GM12878 (cell line): ENCODE measurements around the gene MYO16. TPM values are rescaled to one million over a fixed set of nuclear protein-coding genes. Genes with fewer than 3 reads are reported as not detected.

Experiments
- ATAC-seq: fragments of 200-7000 bp; cut with Tn5 transposase; 3 replicates; pipeline ENCODE4 v1.9.1; 2020; ENCODE audit warnings: mild to moderate bottlenecking, moderate library complexity
- BruUV-seq: library from RNA; stranded (reverse); fragments of 400-500 nt; replicated peaks from 2 replicates; lab custom pipeline; 2021; lab: Mats Ljungman, UMichigan
- CTCF ChIA-PET: fragments of 300-600 bp; sonication (Branson Sonifier 250); formaldehyde crosslinking; extraction: SDS; loops from one replicate; lab custom pipeline; 2021; ENCODE audit warnings: inconsistent platforms; lab: Yijun Ruan, JAX
- POLR2A ChIA-PET: fragments of 350-600 bp; formaldehyde crosslinking; extraction: SDS; loops from one replicate; lab custom pipeline; 2021; ENCODE audit warnings: inconsistent platforms; lab: Charles Lee
- RAD21 ChIA-PET: fragments of 300-600 bp; sonication (Branson Sonifier 250); formaldehyde crosslinking; loops from one replicate; lab custom pipeline; 2023; ENCODE audit warnings: antibody characterized with exemption; ENCODE audit not compliant: unreplicated experiment; lab: Charles Lee
- SMC1A ChIA-PET: fragments of 300-600 bp; sonication (Branson Sonifier 250); formaldehyde crosslinking; loops from one replicate; lab custom pipeline; 2023; ENCODE audit not compliant: unreplicated experiment, uncharacterized antibody; lab: Charles Lee
- DNase-seq: peaks from one replicate; pipeline ENCODE4 v3.0.0-alpha.2; 2011; ENCODE audit warnings: low read depth, low spot score
- FAIRE-seq: peaks from 3 replicates; lab custom pipeline; 2011; peaks lifted over from hg19 to GRCh38; lab: Jason Lieb, UNC
- H2AFZ ChIP-seq: 2 replicates; pipeline ENCODE4 v1.6.0; 2011; ENCODE audit warnings: low read depth, low read length, control low read depth; ENCODE audit not compliant: control insufficient read depth
- H3K27ac ChIP-seq: 2 replicates; pipeline ENCODE4 v1.5.1; 2011; ENCODE audit warnings: control low read depth; ENCODE audit not compliant: control insufficient read depth, insufficient read depth
- H3K27me3 ChIP-seq, 2 experiments: replicated peaks in 1 of 2; 2 replicates each; pipeline versions ENCODE4 v1.6.0 to v1.6.1; 2011; ENCODE audit warnings: low read length in 1 of 2; ENCODE audit not compliant: control insufficient read depth in 2 of 2, insufficient read depth in 2 of 2
- H3K36me3 ChIP-seq, 2 experiments: 2 replicates each; pipeline ENCODE4 v1.5.1; 2011; ENCODE audit warnings: low read length in 1 of 2; ENCODE audit not compliant: control insufficient read depth in 2 of 2, insufficient read depth in 2 of 2
- H3K4me1 ChIP-seq: 2 replicates; pipeline ENCODE4 v1.6.1; 2011; ENCODE audit warnings: mild to moderate bottlenecking, low read length, moderate library complexity, mixed read lengths; ENCODE audit not compliant: control insufficient read depth, insufficient read depth
- H3K4me2 ChIP-seq: 2 replicates; pipeline ENCODE4 v1.6.0; 2011; ENCODE audit warnings: control low read depth; ENCODE audit not compliant: control insufficient read depth, insufficient read depth
- H3K4me3 ChIP-seq: fragments of 200-600 bp; sonication (generic); 2 replicates; pipeline ENCODE4 v1.5.1; 2016
- H3K79me2 ChIP-seq: 2 replicates; pipeline ENCODE4 v1.6.0; 2011; ENCODE audit warnings: low read length; ENCODE audit not compliant: control insufficient read depth, insufficient read depth
- H3K9ac ChIP-seq: 2 replicates; pipeline ENCODE4 v1.8.0; 2011; ENCODE audit warnings: low read length, control low read depth, mixed read lengths; ENCODE audit not compliant: control insufficient read depth, insufficient read depth
- H3K9me3 ChIP-seq: replicated peaks from 3 replicates; pipeline ENCODE4 v1.5.1; 2011; ENCODE audit warnings: mild to moderate bottlenecking, low read length; ENCODE audit not compliant: control insufficient read depth, insufficient read depth
- H4K20me1 ChIP-seq: 2 replicates; pipeline ENCODE4 v1.6.0; 2011; ENCODE audit not compliant: control insufficient read depth, insufficient read depth
- BMI1 ChIP-seq: fragments of 450-650 bp; IDR thresholded peaks from 2 replicates; pipeline ENCODE4 v1.6.1; 2016; ENCODE audit warnings: mild to moderate bottlenecking, moderate library complexity, borderline replicate concordance
- FOXM1 ChIP-seq: IDR thresholded peaks from 2 replicates; pipeline ENCODE4 v1.6.1; 2012; ENCODE audit warnings: low read depth, mild to moderate bottlenecking, inconsistent platforms, low read length, moderate library complexity
- HDGF ChIP-seq: fragments of 450-650 bp; IDR thresholded peaks from 2 replicates; pipeline ENCODE4 v1.6.1; 2016; ENCODE audit warnings: antibody characterized with exemption
- IKZF1 ChIP-seq: fragments of 450-650 bp; conservative IDR thresholded peaks from 2 replicates; pipeline ENCODE4 v1.6.1; 2017; ENCODE audit warnings: antibody characterized with exemption, mild to moderate bottlenecking
- IRF3 ChIP-seq: fragments of 450-650 bp; IDR thresholded peaks from 2 replicates; pipeline ENCODE4 v1.6.1; 2014; ENCODE audit warnings: mild to moderate bottlenecking
- MXI1 ChIP-seq: fragments of 150-350 bp; IDR thresholded peaks from 2 replicates; pipeline ENCODE4 v1.6.1; 2011; ENCODE audit warnings: low read depth, mild to moderate bottlenecking, inconsistent platforms, low read length, improper control_type of control experiment
- NKRF ChIP-seq: fragments of 450-650 bp; conservative IDR thresholded peaks from 2 replicates; pipeline ENCODE4 v1.6.1; 2017; ENCODE audit warnings: mild to moderate bottlenecking, moderate library complexity
- NR2C2 ChIP-seq: IDR thresholded peaks from 2 replicates; pipeline ENCODE4 v1.6.1; 2011; ENCODE audit warnings: borderline replicate concordance, low read depth; ENCODE audit not compliant: control insufficient read depth, insufficient read length
- NR2F1 ChIP-seq: fragments of 450-650 bp; conservative IDR thresholded peaks from 2 replicates; pipeline ENCODE4 v1.6.1; 2017; ENCODE audit warnings: mild to moderate bottlenecking
- PKNOX1 ChIP-seq: fragments of 450-650 bp; IDR thresholded peaks from 2 replicates; pipeline ENCODE4 v1.6.1; 2016; ENCODE audit warnings: mild to moderate bottlenecking
- POLR2AphosphoS5 ChIP-seq: IDR thresholded peaks from 2 replicates; pipeline ENCODE4 v1.6.1; 2011; ENCODE audit warnings: mild to moderate bottlenecking, low read length, inconsistent platforms
- PRDM15 ChIP-seq: fragments of 450-650 bp; formaldehyde crosslinking; IDR thresholded peaks from 2 replicates; pipeline ENCODE4 v1.4.0; 2020; ENCODE audit warnings: mild to moderate bottlenecking, moderate library complexity
- SMC3 ChIP-seq: IDR thresholded peaks from 2 replicates; pipeline ENCODE4 v1.6.1; 2011; ENCODE audit warnings: low read length, improper control_type of control experiment, borderline replicate concordance
- TAF1 ChIP-seq: IDR thresholded peaks from 2 replicates; pipeline ENCODE4 v1.6.1; 2011; ENCODE audit warnings: mild to moderate bottlenecking, low read depth, low read length, borderline replicate concordance
- USF1 ChIP-seq: IDR thresholded peaks from 2 replicates; pipeline ENCODE4 v1.6.1; 2011; ENCODE audit warnings: borderline replicate concordance, low read depth, mild to moderate bottlenecking, moderate library complexity, mixed read lengths, low read length; ENCODE audit not compliant: insufficient read depth; ENCODE audit errors: extremely low read length
- YY1 ChIP-seq: IDR thresholded peaks from 2 replicates; pipeline ENCODE4 v1.6.1; 2011; ENCODE audit warnings: low read depth, mild to moderate bottlenecking, low read length
- WGBS: methylation state at CpG from one replicate; pipeline ENCODE4 v1.1.6; 2016; ENCODE audit warnings: low lambda C conversion rate; ENCODE audit not compliant: insufficient replicate concordance, insufficient coverage; ENCODE audit errors: missing lambda C conversion rate; 5-methylcytosine and 5-hydroxymethylcytosine counted together
- in situ Hi-C: fragments of 300-500 bp; cut with MboI; formaldehyde crosslinking; loops from 9 replicates; pipeline ENCODE4 v1.14.3; 2018; ENCODE audit warnings: mixed read lengths
- intact Hi-C: fragments of 100-400 bp; cut with micrococcal nuclease; formaldehyde crosslinking; loops from one replicate; pipeline ENCODE4 v1.14.2; 2022; ENCODE audit not compliant: unreplicated experiment
- polyA plus RNA-seq, 11 experiments: library from polyadenylated mRNA; depleted of rRNA in 4 of 11; unstranded in 6 of 11; stranded (reverse) in 5 of 11; fragments of >200 nt; fragmentation: Nextera tagmentation in 4 of 11; fragmentation: Illumina TruSeq in 1 of 11; extraction: Ambion mirVana in 4 of 11; extraction: Trizol in 1 of 11; gene quantifications; 1 replicate in 1 of 11; 2 replicates in 10 of 11; pipeline versions ENCODE4 v1.2.1 to v1.2.3, GENCODE V29; 2011 to 2016; ENCODE audit warnings: inconsistent platforms in 2 of 11, missing spikeins in 2 of 11, low read depth in 1 of 11
- total RNA-seq, 4 experiments: library from RNA; depleted of rRNA in 3 of 4; stranded (reverse); fragments of >200 nt in 3 of 4; fragmentation: Illumina TruSeq in 1 of 4; extraction: Trizol in 1 of 4; gene quantifications; 2 replicates each; pipeline versions ENCODE4 v1.2.1 to v1.2.3, GENCODE V29; 2013 to 2021

MYO16 gene
- total and polyA plus RNA-seq, 10 of the 15 experiments (the other 5 are each of a cell fraction or from before 2014, with no cell fraction given) = under 0.01 to 1.7 (median 0.05) TPM; not detected in 4

- H3K4me3 ChIP-seq = no peak overlapping the region
- DNase-seq (no peak), ATAC-seq (no peak)
- H3K9me3 ChIP-seq = no peaks in the 10 kb centered on the region
- no peaks in the 10 kb centered on the region for H3K4me1 ChIP-seq
- in situ Hi-C loops = loop anchor here (25.0 kb wide), 1 partner anchor 1445 kb away; no protein-coding TSS in a partner anchor
- no peaks in the 10 kb centered on the region for H4K20me1 ChIP-seq
- BruUV-seq = no TSS peak
- CTCF ChIA-PET = no interaction called here
- no peak overlapping the region for H3K4me2 ChIP-seq
- no peak overlapping the region for H2AFZ ChIP-seq
- no peaks in the 10 kb centered on the region for H3K36me3 ChIP-seq
- H3K27ac ChIP-seq = no peak overlapping the region
- no peak for TF ChIP-seq FOXM1
- no peak for TF ChIP-seq NR2F1
- no peak for TF ChIP-seq IRF3
- TF ChIP-seq NKRF = no peak
- TF ChIP-seq POLR2AphosphoS5 = no peak
- no peak for TF ChIP-seq PRDM15 (CRISPR knock-in tag)
- TF ChIP-seq USF1 = no peak
- TF ChIP-seq SMC3 = no peak
- TF ChIP-seq PKNOX1 = no peak
- no peak for TF ChIP-seq YY1
- no peak for TF ChIP-seq HDGF
- TF ChIP-seq IKZF1 = no peak
- no peak for TF ChIP-seq NR2C2
- no peak for TF ChIP-seq BMI1
- TF ChIP-seq TAF1 = no peak
- no peak for TF ChIP-seq MXI1
- TF ChIP-seq, all 136 proteins: peak for 0
- RAD21 ChIA-PET = no interaction called here
- Histone ChIP-seq H3K27me3 (no peaks in the 10 kb centered on the region), H3K79me2 (no peaks in the 10 kb centered on the region), H3K9ac (no peak overlapping the region)
- no peak for FAIRE-seq
- POLR2A ChIA-PET = no interaction called here
- SMC1A ChIA-PET = no interaction called here
- 33% methylated on average over 6 of the region's 6 CpGs for WGBS
- intact Hi-C loops = no loop called here
Measured at GRCh38 chr13:108967371-108967770, 338.0 kb downstream of the MYO16 start.
